ENCODE measurements around the gene ZNF526.

ZNF526 gene

GRCh38 chr19:42233106-42233505 lies 13.0 kb downstream of the ZNF526 start:
- no peak overlapping the region for H3K4me3 ChIP-seq
- TF ChIP-seq CTCF (IDR thresholded peaks at IDR 0.05): no peak
- DNase-seq (ENCODE audit: low spot score): no peak
- no peak overlapping the region for H3K27ac ChIP-seq

GRCh38 chr19:42233678-42234292 lies 13.7 kb downstream of the ZNF526 start:
- no peak overlapping the region for H3K4me3 ChIP-seq
- no peak overlapping the region for H3K27ac ChIP-seq
- DNase-seq (ENCODE audit: low spot score): no peak
- no peak for TF ChIP-seq CTCF (IDR thresholded peaks at IDR 0.05)

GRCh38 chr19:42234364-42234763 lies 14.3 kb downstream of the ZNF526 start:
- no peak for DNase-seq (ENCODE audit: low spot score)
- TF ChIP-seq CTCF (IDR thresholded peaks at IDR 0.05): no peak
- no peak overlapping the region for H3K4me3 ChIP-seq
- no peak overlapping the region for H3K27ac ChIP-seq

- H3K4me3 ChIP-seq: no peak overlapping the region
- no peak for TF ChIP-seq CTCF (IDR thresholded peaks at IDR 0.05)
- no peak overlapping the region for H3K27ac ChIP-seq
- DNase-seq (ENCODE audit: low spot score): no peak
Observed at GRCh38 chr19:42235181-42235580, 15.1 kb downstream of the ZNF526 start.

GRCh38 chr19:42239544-42240220 lies 19.6 kb downstream of the ZNF526 start:
- H3K4me3 ChIP-seq: no peak overlapping the region
- no peak overlapping the region for H3K27ac ChIP-seq
- peak; percentile 72 for DNase-seq (ENCODE audit: low spot score)
- no peak for TF ChIP-seq CTCF (IDR thresholded peaks at IDR 0.05)

- Histone ChIP-seq H3K27ac (peak overlapping the region in 1 of 2 donors; percentile 85), H3K4me3 (peak overlapping the region; percentile 90)
- DNase-seq (ENCODE audit: low spot score): no peak
- no peak for TF ChIP-seq CTCF (IDR thresholded peaks at IDR 0.05)
Observed at GRCh38 chr19:42241279-42241678, 21.2 kb downstream of the ZNF526 start.

GRCh38 chr19:42242069-42242511 lies 22.0 kb downstream of the ZNF526 start:
- H3K4me3 ChIP-seq: peak overlapping the region; percentile 90
- no peak for DNase-seq (ENCODE audit: low spot score)
- H3K27ac ChIP-seq: peak overlapping the region; percentile 85 to 94
- TF ChIP-seq CTCF (IDR thresholded peaks at IDR 0.05): no peak
